PC-3 (cell line): ENCODE results near the gene FLNC. TPM values are rescaled to one million over a fixed set of nuclear protein-coding genes. Genes with fewer than 3 reads are reported as not detected.

Source experiments
- ATAC-seq: fragments of 200-7000 bp; cut with Tn5 transposase; 2 replicates; pipeline ENCODE4 v1.9.1; 2020; ENCODE audit warnings: mild to moderate bottlenecking, moderate library complexity
- BruUV-seq: library from RNA; stranded (reverse); fragments of 400-500 nt; replicated peaks from 2 replicates; lab custom pipeline; 2021; lab: Mats Ljungman, UMichigan
- CTCF ChIA-PET: fragments of 300-600 bp; sonication (Branson Sonifier 250); formaldehyde crosslinking; loops from one replicate; lab custom pipeline; 2022; ENCODE audit warnings: antibody characterized with exemption; lab: Charles Lee
- POLR2A ChIA-PET: fragments of 300-600 bp; sonication (Branson Sonifier 250); formaldehyde crosslinking; loops from one replicate; lab custom pipeline; 2022; ENCODE audit warnings: antibody characterized with exemption; ENCODE audit not compliant: unreplicated experiment; lab: Charles Lee
- DNase-seq: peaks from one replicate; pipeline ENCODE4 v3.0.0-alpha.2; 2015
- H2AFZ ChIP-seq: fragments of 300-600 bp; sonication (generic); 2 replicates; pipeline ENCODE4 v1.6.0; 2016; ENCODE audit warnings: antibody characterized with exemption, low read length
- H3F3A ChIP-seq: fragments of 300-600 bp; sonication (generic); one replicate; pipeline ENCODE4 v1.6.0; 2017; ENCODE audit warnings: antibody characterized with exemption, low read length, control low read depth, mild to moderate bottlenecking; ENCODE audit not compliant: unreplicated experiment
- H3K27ac ChIP-seq: fragments of 300-600 bp; sonication (generic); 2 replicates; pipeline ENCODE4 v1.5.1; 2016; ENCODE audit warnings: mild to moderate bottlenecking, low read length
- H3K27me3 ChIP-seq: fragments of 300-600 bp; sonication (generic); 2 replicates; pipeline ENCODE4 v1.6.1; 2016; ENCODE audit warnings: low read length, mixed read lengths
- H3K36me3 ChIP-seq: fragments of 300-600 bp; sonication (generic); 2 replicates; pipeline ENCODE4 v1.6.1; 2016; ENCODE audit warnings: low read depth, mixed run types, low read length, mixed read lengths
- H3K4me1 ChIP-seq: fragments of 300-600 bp; sonication (generic); 2 replicates; pipeline ENCODE4 v1.5.1; 2016; ENCODE audit warnings: low read length; ENCODE audit not compliant: insufficient read depth
- H3K4me2 ChIP-seq: fragments of 300-600 bp; sonication (generic); 2 replicates; pipeline ENCODE4 v1.6.0; 2016; ENCODE audit warnings: low read length
- H3K4me3 ChIP-seq: fragments of 300-600 bp; sonication (generic); 2 replicates; pipeline ENCODE4 v1.5.1; 2016; ENCODE audit warnings: mild to moderate bottlenecking, low read length, mixed read lengths
- H3K79me2 ChIP-seq: fragments of 300-600 bp; sonication (generic); 2 replicates; pipeline ENCODE4 v1.6.1; 2017; ENCODE audit warnings: low read length, mixed read lengths
- H3K9ac ChIP-seq: fragments of 300-600 bp; sonication (generic); 2 replicates; pipeline ENCODE4 v1.6.0; 2016; ENCODE audit warnings: mild to moderate bottlenecking, low read length
- H3K9me2 ChIP-seq: fragments of 300-600 bp; sonication (generic); replicated peaks from 2 replicates; pipeline ENCODE4 v1.6.1; 2016; ENCODE audit warnings: mixed run types, low read length, mixed read lengths
- H3K9me3 ChIP-seq: fragments of 300-600 bp; sonication (generic); 2 replicates; pipeline ENCODE4 v1.6.1; 2016; ENCODE audit warnings: low read length, mixed read lengths
- H4K20me1 ChIP-seq: fragments of 300-600 bp; sonication (generic); 2 replicates; pipeline ENCODE4 v1.6.1; 2016; ENCODE audit warnings: low read length, mixed read lengths
- EZH2 ChIP-seq: fragments of 300-600 bp; sonication (generic); IDR thresholded peaks from one replicate; pipeline ENCODE4 v1.6.1; 2017; ENCODE audit warnings: antibody characterized with exemption, mild to moderate bottlenecking, low read length; ENCODE audit not compliant: unreplicated experiment
- EZH2phosphoT487 ChIP-seq: fragments of 300-600 bp; sonication (generic); IDR thresholded peaks from 2 replicates; pipeline ENCODE4 v1.6.1; 2018; ENCODE audit warnings: mild to moderate bottlenecking, antibody characterized with exemption, low read length, borderline replicate concordance
- intact Hi-C: fragments of 100-400 bp; cut with micrococcal nuclease; formaldehyde crosslinking; loops from 2 replicates; pipeline ENCODE4 v1.9.0; 2023
- total RNA-seq: library from RNA; depleted of rRNA; stranded (reverse); fragments of >200 nt; gene quantifications from 2 replicates; pipeline ENCODE4 v1.2.3, GENCODE V29; 2014
- TF ChIP-seq, protein P1 (sequence below): fragments of 300-600 bp; sonication (generic); conservative IDR thresholded peaks from 2 replicates; pipeline ENCODE4 v1.5.1; 2017; ENCODE audit warnings: antibody characterized with exemption, low read depth, mild to moderate bottlenecking, low read length

FLNC gene
- total RNA-seq, 1 experiment from 2014 or later = 88.7 TPM

DNA sequence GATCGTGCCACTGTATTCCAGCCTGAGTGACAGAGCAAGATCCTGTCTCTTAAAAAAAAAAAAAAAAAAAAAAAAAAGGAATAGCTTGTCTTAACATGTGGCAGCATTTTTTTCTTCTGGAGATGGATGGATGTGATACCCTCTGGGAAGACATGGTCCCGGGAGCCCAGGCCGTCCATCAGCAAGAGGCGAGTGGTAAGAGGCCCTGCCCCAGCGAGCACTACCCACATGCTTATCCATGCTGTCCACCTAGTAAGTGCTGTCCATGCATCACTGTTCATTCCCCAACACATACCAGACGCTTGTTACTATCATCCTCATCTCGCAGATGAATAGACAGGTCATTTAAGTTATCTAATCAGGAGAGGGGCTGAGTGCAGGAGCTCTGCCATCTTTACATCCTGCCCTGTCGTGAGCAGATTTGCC, 45.3 kb downstream of the FLNC start:
- H3K27me3 ChIP-seq = no peaks in the 10 kb centered on the region
- H3K4me3 ChIP-seq = no peak overlapping the region
- DNase-seq (no peak), ATAC-seq (no peak)
- no peaks in the 10 kb centered on the region for H3K9me2 ChIP-seq
- H4K20me1 ChIP-seq = no peaks in the 10 kb centered on the region
- H2AFZ ChIP-seq = no peak overlapping the region
- H3F3A ChIP-seq = no peaks in the 10 kb centered on the region
- TF ChIP-seq, protein P1, sequence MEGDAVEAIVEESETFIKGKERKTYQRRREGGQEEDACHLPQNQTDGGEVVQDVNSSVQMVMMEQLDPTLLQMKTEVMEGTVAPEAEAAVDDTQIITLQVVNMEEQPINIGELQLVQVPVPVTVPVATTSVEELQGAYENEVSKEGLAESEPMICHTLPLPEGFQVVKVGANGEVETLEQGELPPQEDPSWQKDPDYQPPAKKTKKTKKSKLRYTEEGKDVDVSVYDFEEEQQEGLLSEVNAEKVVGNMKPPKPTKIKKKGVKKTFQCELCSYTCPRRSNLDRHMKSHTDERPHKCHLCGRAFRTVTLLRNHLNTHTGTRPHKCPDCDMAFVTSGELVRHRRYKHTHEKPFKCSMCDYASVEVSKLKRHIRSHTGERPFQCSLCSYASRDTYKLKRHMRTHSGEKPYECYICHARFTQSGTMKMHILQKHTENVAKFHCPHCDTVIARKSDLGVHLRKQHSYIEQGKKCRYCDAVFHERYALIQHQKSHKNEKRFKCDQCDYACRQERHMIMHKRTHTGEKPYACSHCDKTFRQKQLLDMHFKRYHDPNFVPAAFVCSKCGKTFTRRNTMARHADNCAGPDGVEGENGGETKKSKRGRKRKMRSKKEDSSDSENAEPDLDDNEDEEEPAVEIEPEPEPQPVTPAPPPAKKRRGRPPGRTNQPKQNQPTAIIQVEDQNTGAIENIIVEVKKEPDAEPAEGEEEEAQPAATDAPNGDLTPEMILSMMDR = no peak
- CTCF ChIA-PET = no interaction called here
- POLR2A ChIA-PET = interaction anchor here (0.6 kb wide), 1 partner anchor 12 kb away, joined by 13 read pairs; no protein-coding TSS in a partner anchor
- intact Hi-C loops = no loop called here
- no peak overlapping the region for H3K27ac ChIP-seq
- no peaks in the 10 kb centered on the region for H3K79me2 ChIP-seq
- no peak overlapping the region for H3K4me2 ChIP-seq
- H3K9ac ChIP-seq = no peak overlapping the region
- no TSS peak for BruUV-seq
- H3K36me3 ChIP-seq = no peaks in the 10 kb centered on the region
- H3K4me1 ChIP-seq = peaks cover 29% of the 10 kb centered on the region
- H3K9me3 ChIP-seq = no peaks in the 10 kb centered on the region

DNA sequence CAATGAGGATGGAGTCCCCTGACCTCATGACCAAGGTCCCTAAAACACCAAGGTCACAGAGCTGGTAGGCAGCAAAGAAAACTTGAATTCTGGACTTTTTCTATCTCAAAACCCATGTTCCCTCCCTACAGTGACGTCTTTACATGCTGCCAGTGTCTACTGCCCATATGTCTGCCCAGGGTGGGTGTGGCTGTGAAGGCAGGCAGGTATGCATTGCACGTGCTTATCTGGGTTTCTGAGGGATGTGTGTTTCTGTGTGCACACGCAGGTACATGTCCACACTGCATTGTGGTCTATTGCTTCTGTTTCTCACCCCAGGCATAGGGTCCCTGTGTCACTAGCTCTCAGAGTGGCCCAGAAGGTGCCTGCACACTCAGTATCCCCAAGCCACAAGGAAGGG, 45.9 kb downstream of the FLNC start:
- TF ChIP-seq, protein P1 = no peak
- TF ChIP-seq EZH2phosphoT487 (no peak), EZH2 (no peak)
- Histone ChIP-seq H3K36me3 (no peaks in the 10 kb centered on the region), H3K27ac (no peak overlapping the region), H4K20me1 (no peaks in the 10 kb centered on the region), H3K9me2 (no peaks in the 10 kb centered on the region), H3F3A (no peaks in the 10 kb centered on the region), H3K9me3 (no peaks in the 10 kb centered on the region), H2AFZ (no peak overlapping the region), H3K9ac (no peak overlapping the region), H3K79me2 (no peaks in the 10 kb centered on the region), H3K27me3 (no peaks in the 10 kb centered on the region), H3K4me3 (no peak overlapping the region), H3K4me1 (peaks cover 29% of the 10 kb centered on the region), H3K4me2 (no peak overlapping the region)
- BruUV-seq = no TSS peak
- POLR2A ChIA-PET = no interaction called here
- intact Hi-C loops = no loop called here
- CTCF ChIA-PET = no interaction called here
- ATAC-seq (no peak), DNase-seq (no peak)

DNA sequence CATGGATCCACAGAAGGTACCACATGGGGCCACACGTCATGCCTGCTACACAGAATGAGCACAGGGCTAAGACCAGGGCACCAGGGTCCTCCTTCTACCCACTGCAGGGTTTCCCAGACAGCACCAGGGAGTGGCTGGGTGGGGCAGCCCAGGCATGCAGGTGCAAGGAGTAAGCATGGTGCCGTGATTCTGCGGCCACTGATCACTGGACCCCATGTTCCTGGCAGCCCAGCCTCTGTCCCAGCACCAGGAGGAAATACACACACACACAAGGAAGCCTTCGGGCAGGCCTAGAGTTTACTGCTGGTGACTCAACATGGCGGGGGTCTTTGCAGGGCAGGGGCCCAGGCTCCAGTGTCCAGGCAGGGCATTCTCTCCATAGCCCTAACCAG, 46.4 kb downstream of the FLNC start:
- Histone ChIP-seq H3K9me3 (no peaks in the 10 kb centered on the region), H2AFZ (no peak overlapping the region), H3K4me3 (no peak overlapping the region), H3K4me1 (peaks cover 29% of the 10 kb centered on the region), H3K27ac (no peak overlapping the region), H3K4me2 (no peak overlapping the region), H3F3A (no peaks in the 10 kb centered on the region), H3K9ac (no peak overlapping the region), H4K20me1 (no peaks in the 10 kb centered on the region), H3K9me2 (no peaks in the 10 kb centered on the region), H3K27me3 (no peaks in the 10 kb centered on the region), H3K79me2 (no peaks in the 10 kb centered on the region), H3K36me3 (no peaks in the 10 kb centered on the region)
- DNase-seq (no peak), ATAC-seq (no peak)
- no TSS peak for BruUV-seq
- TF ChIP-seq EZH2 = no peak
- TF ChIP-seq EZH2phosphoT487 = no peak
- TF ChIP-seq, protein P1 = no peak
- intact Hi-C loops = no loop called here
- ChIA-PET CTCF (no interaction called here), POLR2A (no interaction called here)
